22Rv1 (cell line): ENCODE measurements around the gene CCDC92.

ENCODE experiments used
- CTCF ChIP-seq: fragments of 450-650 bp; IDR thresholded peaks from 2 replicates; pipeline ENCODE4 v1.5.1; 2017; ENCODE audit warnings: mild to moderate bottlenecking
- ZFX ChIP-seq: fragments of 450-650 bp; IDR thresholded peaks from 2 replicates; pipeline ENCODE4 v1.6.1; 2017; ENCODE audit warnings: antibody characterized with exemption, borderline replicate concordance

DNA sequence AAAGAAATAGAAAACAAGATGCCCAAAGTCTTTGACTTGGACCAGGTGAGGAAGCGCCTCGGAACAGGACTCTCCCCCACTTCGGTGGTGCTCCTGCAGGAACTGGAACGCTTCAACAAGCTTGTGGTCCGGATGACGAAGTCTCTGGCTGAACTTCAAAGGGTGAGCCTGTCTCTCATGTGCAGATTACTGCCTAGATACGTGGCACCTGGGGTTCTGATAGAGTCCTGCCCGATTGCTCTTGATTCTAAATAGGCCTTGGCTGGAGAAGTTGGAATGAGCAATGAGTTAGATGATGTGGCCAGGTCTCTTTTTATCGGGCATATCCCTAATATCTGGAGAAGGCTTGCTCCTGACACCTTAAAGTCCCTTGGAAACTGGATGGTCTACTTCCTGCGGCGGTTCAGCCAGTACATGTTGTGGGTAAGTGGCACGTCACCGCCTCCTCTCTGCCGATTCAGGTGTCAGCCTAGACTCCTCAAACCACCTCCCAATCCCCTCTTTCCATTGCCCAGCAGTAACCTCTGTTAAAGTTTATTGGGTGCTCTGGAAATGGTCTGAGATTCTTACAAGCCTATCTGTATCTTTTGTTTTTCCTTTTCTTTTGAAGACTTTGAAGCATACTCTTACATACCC is 40.8 kb downstream of the CCDC92 start:
- TF ChIP-seq CTCF (no peak), ZFX (no peak)
